Natural killer cell treated with Interleukin-12 subunit alpha and Interleukin-12 subunit beta and Interleukin-15 and Interleukin-18, amount 100 ng/mL, for 72 hours (primary cell): ENCODE results near the gene ABHD17A. TPM values are rescaled to one million over a fixed set of nuclear protein-coding genes. Genes with fewer than 3 reads are reported as not detected.
A peak's percentile ranks its signal among the peaks of the same experiment; 100 is the strongest.

Experiments used
- ATAC-seq, 2 donors: fragments of 150-1000 bp; cut with Tn5 transposase in 1 of 2; sonication (Bioruptor Pico), chemical (Tn5 transposase) in 1 of 2; 2 replicates each; pipeline ENCODE4 v1.10.0; 2021
- DNase-seq: peaks from one replicate; pipeline ENCODE4 v3.0.0; 2022; ENCODE audit warnings: low spot score
- H3K27ac Mint-ChIP-seq, 2 donors: 1 replicate in 1 of 2; 2 replicates in 1 of 2; pipeline ENCODE4 v1.8.0; 2022; ENCODE audit warnings: mixed read lengths in 2 of 2, mild to moderate bottlenecking in 1 of 2, moderate library complexity in 1 of 2
- H3K27me3 Mint-ChIP-seq, 2 donors: 1 replicate in 1 of 2; 2 replicates in 1 of 2; pipeline ENCODE4 v1.8.0; 2022; ENCODE audit warnings: mixed read lengths in 2 of 2
- H3K36me3 Mint-ChIP-seq: one replicate; pipeline ENCODE4 v1.8.0; 2022; ENCODE audit warnings: mixed read lengths
- H3K4me1 Mint-ChIP-seq, 2 donors: 1 replicate in 1 of 2; 2 replicates in 1 of 2; pipeline ENCODE4 v1.8.0; 2022; ENCODE audit warnings: low read depth in 2 of 2, mixed read lengths in 2 of 2, mild to moderate bottlenecking in 1 of 2
- H3K4me3 Mint-ChIP-seq: one replicate; pipeline ENCODE4 v1.8.0; 2022; ENCODE audit warnings: mixed read lengths
- H3K9me3 Mint-ChIP-seq: 2 replicates; pipeline ENCODE4 v1.8.0; 2022; ENCODE audit warnings: mixed read lengths
- total RNA-seq, 2 donors: library from RNA; stranded (reverse); gene quantifications; one replicate each; pipeline ENCODE4 v1.2.3, GENCODE V29; 2022

ABHD17A gene
- total RNA-seq, 2 donors from 2014 or later, result 127 to 132 TPM

- ATAC-seq (peak; percentile 58), DNase-seq (peak; percentile 90)
- Mint-ChIP-seq H3K27ac (peak overlapping the region; percentile 35 to 65), H3K4me1 (peaks cover 20 to 31% of the 10 kb centered on the region in 2 donors), H3K4me3 (peak overlapping the region; percentile 52), H3K27me3 (no peaks in the 10 kb centered on the region), H3K9me3 (no peaks in the 10 kb centered on the region), H3K36me3 (no peaks in the 10 kb centered on the region)
These were observed 31.8 kb downstream of the ABHD17A start for GRCh38 chr19:1853295-1854038.

GRCh38 chr19:1852581-1853128, 32.6 kb downstream of the ABHD17A start:
- ATAC-seq (no peak), DNase-seq (no peak)
- H3K4me1 Mint-ChIP-seq, result peaks cover 20 to 31% of the 10 kb centered on the region in 2 donors
- no peaks in the 10 kb centered on the region for H3K27me3 Mint-ChIP-seq
- H3K9me3 Mint-ChIP-seq, result no peaks in the 10 kb centered on the region
- H3K4me3 Mint-ChIP-seq, result no peak overlapping the region
- H3K36me3 Mint-ChIP-seq, result no peaks in the 10 kb centered on the region
- no peak overlapping the region for H3K27ac Mint-ChIP-seq

GRCh38 chr19:1851654-1852580, 33.4 kb downstream of the ABHD17A start:
- Mint-ChIP-seq H3K27ac (no peak overlapping the region), H3K9me3 (no peaks in the 10 kb centered on the region), H3K4me3 (no peak overlapping the region), H3K36me3 (no peaks in the 10 kb centered on the region), H3K4me1 (peaks cover 27 to 37% of the 10 kb centered on the region in 2 donors), H3K27me3 (no peaks in the 10 kb centered on the region)
- DNase-seq (no peak), ATAC-seq (no peak)

- H3K4me3 Mint-ChIP-seq, result peak overlapping the region; percentile 34
- DNase-seq (no peak), ATAC-seq (no peak)
- H3K9me3 Mint-ChIP-seq, result no peaks in the 10 kb centered on the region
- H3K4me1 Mint-ChIP-seq, result peaks cover 32 to 42% of the 10 kb centered on the region in 2 donors
- H3K27ac Mint-ChIP-seq, result no peak overlapping the region
- H3K36me3 Mint-ChIP-seq, result no peaks in the 10 kb centered on the region
- H3K27me3 Mint-ChIP-seq, result no peaks in the 10 kb centered on the region
These were observed 34.3 kb downstream of the ABHD17A start for GRCh38 chr19:1850809-1851653.

- no peak for DNase-seq
- Mint-ChIP-seq H3K36me3 (no peaks in the 10 kb centered on the region), H3K27ac (peak overlapping the region in 1 of 2 donors; percentile 61), H3K4me1 (peaks cover 29 to 41% of the 10 kb centered on the region in 2 donors), H3K4me3 (peak overlapping the region; percentile 15), H3K27me3 (no peaks in the 10 kb centered on the region), H3K9me3 (no peaks in the 10 kb centered on the region)
- ATAC-seq, result no peak
These were observed 35.4 kb downstream of the ABHD17A start for GRCh38 chr19:1849886-1850398.

- DNase-seq, result no peak
- Mint-ChIP-seq H3K4me1 (peaks cover 28 to 44% of the 10 kb centered on the region in 2 donors), H3K27ac (peak overlapping the region; percentile 92 to 95), H3K27me3 (no peaks in the 10 kb centered on the region), H3K9me3 (no peaks in the 10 kb centered on the region), H3K4me3 (peak overlapping the region; percentile 78), H3K36me3 (no peaks in the 10 kb centered on the region)
- ATAC-seq, result no peak
These were observed 36.2 kb downstream of the ABHD17A start for GRCh38 chr19:1849132-1849474.

GRCh38 chr19:1848399-1849131, 36.7 kb downstream of the ABHD17A start, which contains the start of gene REXO1:
TSS of gene REXO1 (minus strand) at chr19:1848483. CDS start at chr19:1848358, 125 bp downstream.
- H3K27ac Mint-ChIP-seq, result peak within 1 kb of the TSS; percentile 92 to 95
- ATAC-seq, result peak; percentile 87 to 92
- peak within 1 kb of the TSS; percentile 96 for H3K4me3 Mint-ChIP-seq
- no peaks in the 10 kb centered on the region for H3K27me3 Mint-ChIP-seq
- no peaks in the 10 kb centered on the region for H3K9me3 Mint-ChIP-seq
- H3K36me3 Mint-ChIP-seq, result no peaks in the 10 kb centered on the region
- H3K4me1 Mint-ChIP-seq, result peaks cover 27 to 46% of the 10 kb centered on the region in 2 donors
- DNase-seq, result peak; percentile 95

GRCh38 chr19:1847684-1848398, 37.5 kb downstream of the ABHD17A start:
- ATAC-seq (peak; percentile 2 to 52), DNase-seq (no peak)
- peak overlapping the region; percentile 96 for H3K4me3 Mint-ChIP-seq
- no peaks in the 10 kb centered on the region for H3K9me3 Mint-ChIP-seq
- peak overlapping the region; percentile 92 to 95 for H3K27ac Mint-ChIP-seq
- H3K4me1 Mint-ChIP-seq, result peaks cover 22 to 42% of the 10 kb centered on the region in 2 donors
- no peaks in the 10 kb centered on the region for H3K27me3 Mint-ChIP-seq
- H3K36me3 Mint-ChIP-seq, result no peaks in the 10 kb centered on the region

- Mint-ChIP-seq H3K27ac (peak overlapping the region; percentile 92 to 95), H3K4me1 (peaks cover 22 to 43% of the 10 kb centered on the region in 2 donors), H3K4me3 (peak overlapping the region; percentile 96), H3K27me3 (no peaks in the 10 kb centered on the region), H3K9me3 (no peaks in the 10 kb centered on the region), H3K36me3 (no peaks in the 10 kb centered on the region)
- ATAC-seq (no peak), DNase-seq (no peak)
These were observed 38.0 kb downstream of the ABHD17A start for GRCh38 chr19:1847348-1847683.

- Mint-ChIP-seq H3K4me3 (peak overlapping the region; percentile 96), H3K9me3 (no peaks in the 10 kb centered on the region), H3K4me1 (peaks cover 22 to 47% of the 10 kb centered on the region in 2 donors), H3K36me3 (no peaks in the 10 kb centered on the region), H3K27me3 (no peaks in the 10 kb centered on the region), H3K27ac (peak overlapping the region; percentile 92 to 95)
- DNase-seq, result no peak
- ATAC-seq, result no peak
These were observed 38.6 kb downstream of the ABHD17A start for GRCh38 chr19:1846517-1847204.

GRCh38 chr19:1845642-1846041, 39.7 kb downstream of the ABHD17A start:
- Mint-ChIP-seq H3K9me3 (no peaks in the 10 kb centered on the region), H3K27me3 (no peaks in the 10 kb centered on the region), H3K27ac (peak overlapping the region; percentile 81 to 95), H3K4me3 (peak overlapping the region; percentile 96), H3K4me1 (peaks cover 17 to 47% of the 10 kb centered on the region in 2 donors), H3K36me3 (no peaks in the 10 kb centered on the region)
- DNase-seq (no peak), ATAC-seq (no peak)
